GM19455 (cell line): ENCODE measurements around the gene SCARB2.
A peak's percentile ranks its signal among the peaks of the same experiment; 100 is the strongest.

Experiments used
- ATAC-seq: cut with Tn5 transposase; IDR thresholded peaks from one replicate; pipeline ENCODE4 v1.9.1; 2021; ENCODE audit not compliant: unreplicated experiment

Gene SCARB2

GRCh38 chr4:76156635-76157034 is 57.0 kb downstream of the SCARB2 start:
- ATAC-seq, result no peak

GRCh38 chr4:76155979-76156378 is 57.6 kb downstream of the SCARB2 start:
- ATAC-seq, result no peak

- ATAC-seq, result no peak
Measured at GRCh38 chr4:76153356-76153755, 60.3 kb downstream of the SCARB2 start.

- peak; percentile 98 for ATAC-seq
Measured at GRCh38 chr4:76148142-76148865, 65.3 kb downstream of the SCARB2 start, which contains the start of gene NUP54. Gene NUP54 (minus strand): TSS chr4:76148397. CDS start chr4:76148374, 23 bp downstream.

- peak; percentile 35 for ATAC-seq
Measured at GRCh38 chr4:76147454-76148141, 66.0 kb downstream of the SCARB2 start.

GRCh38 chr4:76144546-76144945 is 69.1 kb downstream of the SCARB2 start:
- no peak for ATAC-seq

- ATAC-seq, result no peak
Measured at GRCh38 chr4:76141241-76141640, 72.4 kb downstream of the SCARB2 start.

- ATAC-seq, result no peak
Measured at GRCh38 chr4:76127754-76128153, 85.9 kb downstream of the SCARB2 start.

- no peak for ATAC-seq
Measured at GRCh38 chr4:76125816-76126215, 87.8 kb downstream of the SCARB2 start.

GRCh38 chr4:76120199-76120598 is 93.4 kb downstream of the SCARB2 start:
- ATAC-seq, result no peak

GRCh38 chr4:76117536-76117935 is 96.1 kb downstream of the SCARB2 start:
- no peak for ATAC-seq

GRCh38 chr4:76116821-76117220 is 96.8 kb downstream of the SCARB2 start:
- no peak for ATAC-seq
